DMS 273 (cell line): ENCODE data around the gene NOPCHAP1.
"Not testable (repeated sequence)": the region's sequence is repeated elsewhere in the genome, so short reads cannot be mapped to it uniquely, and the experiment has no call there.

ENCODE experiments used
- DNase-seq: peaks from one replicate; lab custom pipeline; 2025; ENCODE audit not compliant: unreplicated experiment; lab: John Stamatoyannopoulos, UW

The NOPCHAP1 gene, protein sequence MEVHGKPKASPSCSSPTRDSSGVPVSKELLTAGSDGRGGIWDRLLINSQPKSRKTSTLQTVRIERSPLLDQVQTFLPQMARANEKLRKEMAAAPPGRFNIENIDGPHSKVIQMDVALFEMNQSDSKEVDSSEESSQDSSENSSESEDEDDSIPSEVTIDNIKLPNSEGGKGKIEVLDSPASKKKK

DNA sequence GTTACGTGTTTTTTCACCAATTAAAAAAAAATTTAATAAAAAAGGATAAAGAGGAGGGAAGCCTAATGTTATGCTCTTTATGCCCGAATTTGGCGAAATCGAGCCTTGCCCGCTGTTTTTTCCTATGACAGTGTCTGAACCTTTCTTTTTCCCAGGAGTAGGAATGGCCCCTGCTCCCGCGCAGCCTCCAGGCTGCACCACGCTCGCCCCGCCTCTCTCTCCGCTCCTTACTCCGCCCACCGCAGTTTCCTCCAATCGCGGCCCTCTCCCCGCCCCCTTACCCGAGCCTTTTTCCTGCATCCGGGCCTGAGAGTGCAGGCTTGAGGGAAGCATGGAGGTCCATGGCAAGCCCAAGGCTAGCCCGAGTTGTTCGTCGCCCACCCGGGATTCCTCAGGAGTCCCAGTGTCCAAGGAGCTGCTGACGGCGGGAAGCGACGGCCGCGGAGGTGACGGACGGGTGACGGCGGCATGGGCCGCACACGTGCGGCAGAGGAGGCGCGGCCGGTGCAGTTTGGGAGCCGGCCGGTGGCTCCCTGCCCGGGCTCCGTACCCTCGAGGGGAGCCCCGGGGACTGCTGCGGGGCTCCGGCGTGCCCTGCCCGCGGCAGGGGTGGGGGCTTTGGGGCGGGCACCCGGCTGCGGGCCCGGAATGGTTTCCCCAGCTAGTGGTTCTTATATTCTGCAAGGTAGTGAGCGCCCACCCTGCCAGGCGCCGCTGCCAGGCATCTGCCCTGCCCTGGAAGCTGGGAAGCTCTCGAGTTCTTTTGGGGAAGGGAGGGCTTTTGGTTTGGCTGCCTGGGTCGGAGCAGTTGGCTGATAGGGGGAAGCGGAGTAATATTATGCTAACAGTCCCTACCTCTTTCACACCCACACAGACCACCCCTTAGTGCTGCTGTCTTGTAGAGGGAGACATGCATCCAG is at the start of gene NOPCHAP1:
NOPCHAP1 (plus strand) TSS at position 295 of the 920 bp plus-strand sequence; CDS start at position 332, 37 bp downstream.
- peak; percentile 95 for DNase-seq

DNA sequence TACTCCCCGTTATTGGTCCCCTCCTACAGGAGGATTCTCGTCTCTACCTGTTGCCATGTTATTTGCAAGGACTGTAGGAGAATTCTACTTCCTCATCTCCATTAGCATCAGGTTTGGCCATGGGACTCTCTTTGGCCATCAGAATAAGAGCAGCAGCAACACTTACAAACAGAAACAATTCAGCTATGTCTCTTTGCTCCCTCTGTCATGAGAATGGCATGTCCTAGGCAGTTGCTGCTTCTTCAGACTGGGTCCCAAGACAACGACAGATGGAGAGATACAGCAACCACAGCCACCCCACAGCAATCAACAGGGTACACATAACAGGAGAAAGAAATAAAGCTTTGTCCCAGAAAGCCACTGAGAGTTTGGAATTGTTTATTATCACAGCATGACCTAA is 47.7 kb upstream of the NOPCHAP1 start:
- DNase-seq, result peak; percentile 12

DNA sequence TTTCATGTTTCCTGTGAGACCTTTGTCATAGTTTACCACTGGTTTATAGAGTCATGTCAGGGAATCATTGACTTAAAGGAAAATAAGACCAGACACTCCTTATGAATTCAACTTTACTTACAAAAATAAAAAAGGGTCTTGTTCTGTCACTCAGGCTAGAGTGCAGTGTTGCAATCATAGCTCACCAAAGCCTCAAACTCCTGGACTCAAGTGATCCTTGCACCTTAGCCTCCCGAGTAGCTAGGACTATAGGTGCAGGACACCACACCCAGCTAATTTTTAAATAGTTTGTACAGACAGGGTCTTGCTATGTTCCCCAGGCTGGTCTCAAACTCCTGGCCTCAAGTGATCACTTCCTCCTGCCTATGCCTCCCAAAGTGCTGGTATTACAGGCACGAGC is 47.0 kb upstream of the NOPCHAP1 start:
- DNase-seq, result no peak

DNA sequence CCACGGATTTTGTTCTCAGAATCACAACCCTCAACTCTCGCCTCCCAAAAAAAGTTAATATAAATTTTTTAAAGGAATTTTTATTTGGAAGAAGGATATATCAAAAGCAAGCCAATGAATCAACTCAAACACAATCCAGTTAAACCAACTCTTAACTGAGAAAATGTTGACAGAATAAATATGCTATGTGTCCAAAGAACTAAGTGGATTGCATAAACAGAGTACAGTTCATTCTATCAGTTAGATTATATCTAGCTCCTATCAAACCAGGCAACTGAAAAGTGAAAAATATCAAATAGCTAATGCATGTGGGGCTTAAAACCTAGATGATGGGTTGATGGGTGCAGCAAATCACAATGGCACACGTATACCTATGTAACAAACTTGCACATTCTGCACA is 44.7 kb upstream of the NOPCHAP1 start:
- DNase-seq, result no peak

- peak; percentile 26 for DNase-seq
Observed at GRCh38 chr12:104942075-104942474, 44.0 kb upstream of the NOPCHAP1 start.

DNA sequence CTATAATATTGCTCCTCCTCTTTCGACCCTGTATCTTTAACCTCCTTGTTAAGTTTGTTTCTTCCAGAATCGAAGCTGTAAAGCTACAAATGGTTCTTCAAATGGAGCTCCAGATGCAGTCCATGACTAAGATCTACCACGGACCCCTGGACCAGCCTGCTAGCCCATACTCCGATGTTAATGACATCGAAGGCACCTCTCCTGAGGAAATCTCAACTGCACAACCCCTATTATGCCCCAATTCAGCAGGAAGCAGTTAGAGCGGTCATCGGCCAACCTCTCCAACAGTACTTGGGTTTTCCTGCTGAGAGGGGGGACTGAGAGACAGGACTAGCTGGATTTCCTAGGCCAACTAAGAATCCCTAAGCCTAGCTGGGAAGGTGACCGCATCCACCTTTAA is 42.7 kb upstream of the NOPCHAP1 start:
- DNase-seq, result peak; percentile 4

GRCh38 chr12:104944252-104944651 is 41.9 kb upstream of the NOPCHAP1 start:
- no peak for DNase-seq

DNA sequence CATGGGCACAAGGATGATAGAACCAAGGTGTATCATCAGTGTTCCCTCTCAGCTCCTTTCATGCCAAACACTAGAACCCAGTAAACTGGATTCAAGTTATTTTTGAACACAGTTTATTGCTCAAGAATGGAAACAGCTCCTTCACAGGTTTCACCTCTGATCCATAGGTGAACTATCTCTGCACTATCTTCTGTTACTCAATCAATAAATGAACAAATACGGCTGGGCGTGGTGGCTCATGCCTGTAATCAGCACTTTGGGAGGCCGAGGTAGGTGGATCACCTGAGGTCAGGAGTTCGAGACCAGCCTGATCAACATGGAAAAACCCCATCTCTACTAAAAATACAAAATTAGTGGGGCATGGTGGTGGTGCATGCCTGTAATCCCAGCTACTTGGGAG is 37.4 kb upstream of the NOPCHAP1 start:
- not testable (repeated sequence) for DNase-seq

GRCh38 chr12:104951759-104952509 is 34.2 kb upstream of the NOPCHAP1 start:
- DNase-seq, result no peak

- DNase-seq, result no peak
Observed at GRCh38 chr12:104952816-104953215, 33.3 kb upstream of the NOPCHAP1 start.

DNA sequence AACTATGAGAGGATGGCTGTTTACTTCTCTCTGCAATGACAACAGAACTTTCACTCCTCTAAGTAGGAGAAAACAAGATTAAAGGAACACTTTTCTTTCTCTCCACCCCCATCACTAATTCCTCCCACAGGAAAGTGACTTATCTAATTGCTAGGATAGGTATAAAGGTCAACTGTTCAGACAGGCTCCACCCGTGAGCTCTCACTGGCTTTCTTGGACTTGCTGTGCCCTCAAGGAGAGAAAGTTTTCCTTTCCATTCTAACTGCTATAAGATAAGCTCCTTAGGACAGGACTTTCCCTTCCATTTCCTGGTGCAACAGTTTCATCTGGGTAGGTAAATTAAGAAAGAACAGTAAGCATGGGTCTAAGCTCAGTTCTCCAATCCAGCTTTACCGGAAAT is 32.8 kb upstream of the NOPCHAP1 start:
- no peak for DNase-seq

DNA sequence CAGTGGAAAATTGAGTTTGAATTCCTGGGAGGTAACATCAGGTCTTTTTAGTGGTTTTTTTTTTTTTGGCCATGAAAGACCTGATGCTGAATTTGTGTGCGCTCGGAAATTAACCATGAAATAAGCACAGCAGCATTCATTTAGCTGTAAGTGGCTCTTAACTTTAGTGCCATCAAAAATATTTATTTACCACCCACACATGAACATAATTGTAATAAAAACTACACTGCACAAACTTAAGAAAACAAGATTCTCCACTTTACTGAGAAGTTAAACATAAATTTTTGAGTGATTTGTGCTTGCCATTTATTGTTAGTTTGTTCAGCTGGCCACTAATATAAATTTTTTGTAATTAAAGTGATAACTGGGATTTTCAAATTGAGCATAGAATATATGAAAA is 30.4 kb upstream of the NOPCHAP1 start:
- DNase-seq, result no peak

GRCh38 chr12:104956870-104957718 is 29.0 kb upstream of the NOPCHAP1 start:
- peak; percentile 43 for DNase-seq

DNA sequence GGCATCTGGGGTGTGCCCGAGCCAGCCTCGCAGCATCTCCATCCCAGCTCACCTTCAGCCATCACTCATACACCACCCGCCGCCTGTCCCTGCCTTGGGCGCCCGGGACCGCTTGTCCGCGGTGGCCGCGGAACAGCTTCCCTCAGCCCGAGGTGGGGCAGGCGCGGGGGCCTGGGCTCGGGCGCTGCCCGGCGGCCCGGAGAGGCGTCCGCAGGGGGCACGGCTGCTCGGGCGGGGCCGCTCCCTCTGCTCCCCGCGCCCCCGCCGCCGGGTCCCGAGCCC is 28.5 kb upstream of the NOPCHAP1 start:
- peak; percentile 66 for DNase-seq

DNA sequence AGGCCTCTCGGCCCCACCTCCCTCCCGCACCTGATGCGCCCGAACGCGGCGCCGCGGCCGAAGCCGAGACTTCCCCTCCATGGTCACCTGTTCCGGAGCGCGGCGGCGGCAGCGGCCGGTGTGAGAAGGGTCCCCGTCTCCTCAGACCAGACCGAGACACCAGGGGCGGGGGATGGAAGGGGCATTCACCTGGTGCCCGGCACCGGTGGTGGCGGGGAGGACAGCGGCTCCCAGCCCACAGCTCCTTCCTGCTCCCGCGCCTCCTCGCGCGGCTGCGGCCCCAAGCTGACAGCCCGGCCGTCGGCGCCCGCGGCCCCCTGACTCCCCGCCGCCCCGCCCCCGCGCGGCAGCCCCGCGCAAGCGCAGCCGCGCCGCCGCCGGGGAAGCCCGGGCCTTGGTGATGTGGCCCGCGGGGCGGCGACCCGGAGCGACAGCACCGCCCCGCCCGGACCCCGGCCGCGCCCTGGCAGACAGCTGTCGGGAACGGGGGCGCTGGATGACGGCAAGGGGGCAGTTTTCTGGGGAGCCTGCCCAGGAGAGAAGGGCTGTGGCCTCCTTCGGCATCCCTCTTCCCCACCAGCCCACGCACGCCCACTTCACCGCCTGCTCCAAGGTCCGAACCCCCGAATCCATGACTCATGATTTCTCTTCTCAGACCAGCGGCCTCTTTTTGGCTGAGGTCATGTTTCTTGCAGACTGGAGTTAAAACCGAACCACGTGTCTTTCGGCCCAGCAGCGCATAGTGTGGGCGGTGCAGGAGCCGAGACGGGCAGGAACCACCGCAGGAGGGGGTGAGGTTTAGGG is 27.9 kb upstream of the NOPCHAP1 start, which contains the start of gene SLC41A2:
SLC41A2 (minus strand) TSS at position 290 of the 804 bp plus-strand sequence. CDS start 29,763 bp downstream, outside the sequence.
- peak; percentile 93 for DNase-seq

- peak; percentile 50 for DNase-seq
Observed at GRCh38 chr12:104958805-104959334, 27.2 kb upstream of the NOPCHAP1 start.

- DNase-seq, result peak; percentile 39
Observed at GRCh38 chr12:104959335-104959841, 26.7 kb upstream of the NOPCHAP1 start.

GRCh38 chr12:104960464-104960863 is 25.7 kb upstream of the NOPCHAP1 start:
- DNase-seq, result no peak

- DNase-seq, result no peak
Observed at GRCh38 chr12:104963757-104964156, 22.4 kb upstream of the NOPCHAP1 start.
